ENCODE data around the gene PCCA. TPM values are rescaled to one million over a fixed set of nuclear protein-coding genes. Genes with fewer than 3 reads are reported as not detected.

The PCCA gene
- total RNA-seq, 1 donor from 2014 or later: 33.4 TPM

DNA sequence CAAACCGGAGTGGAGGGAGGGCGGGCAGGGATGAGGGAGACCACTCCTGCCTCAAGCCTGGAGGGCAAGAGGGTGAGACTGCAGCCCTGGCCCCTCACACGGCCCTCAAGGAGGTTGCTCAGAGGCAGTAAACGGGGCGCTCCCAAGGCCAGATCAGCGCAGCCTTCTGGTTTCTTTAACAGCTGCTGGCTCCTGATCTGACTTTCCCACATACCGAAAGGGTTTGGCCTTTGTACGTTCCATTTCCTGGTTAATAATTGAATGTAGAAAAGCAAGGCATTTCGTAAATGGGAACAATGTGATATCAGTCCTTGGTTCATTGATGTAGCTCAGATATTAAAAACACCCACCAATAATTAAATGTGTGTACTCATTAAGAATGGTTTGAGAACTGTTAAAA, 428.2 kb downstream of the PCCA start:
- no peak for DNase-seq (ENCODE audit: extremely low spot score in 2 of 2)
- H3K9me3 ChIP-seq: no peaks in the 10 kb centered on the region
- no peak overlapping the region for H3K4me3 ChIP-seq
- H3K27me3 ChIP-seq: no peaks in the 10 kb centered on the region
- H3K27ac ChIP-seq: no peak overlapping the region
- peaks cover 0 to 3% of the 10 kb centered on the region in 2 donors for H3K36me3 ChIP-seq
- TF ChIP-seq POLR2AphosphoS5 (IDR thresholded peaks at IDR 0.05; ENCODE audit: insufficient read depth in 1 of 2, low read depth in 1 of 2) (no peak), POLR2A (IDR thresholded peaks at IDR 0.05) (no peak)
- TF ChIP-seq, protein P1, sequence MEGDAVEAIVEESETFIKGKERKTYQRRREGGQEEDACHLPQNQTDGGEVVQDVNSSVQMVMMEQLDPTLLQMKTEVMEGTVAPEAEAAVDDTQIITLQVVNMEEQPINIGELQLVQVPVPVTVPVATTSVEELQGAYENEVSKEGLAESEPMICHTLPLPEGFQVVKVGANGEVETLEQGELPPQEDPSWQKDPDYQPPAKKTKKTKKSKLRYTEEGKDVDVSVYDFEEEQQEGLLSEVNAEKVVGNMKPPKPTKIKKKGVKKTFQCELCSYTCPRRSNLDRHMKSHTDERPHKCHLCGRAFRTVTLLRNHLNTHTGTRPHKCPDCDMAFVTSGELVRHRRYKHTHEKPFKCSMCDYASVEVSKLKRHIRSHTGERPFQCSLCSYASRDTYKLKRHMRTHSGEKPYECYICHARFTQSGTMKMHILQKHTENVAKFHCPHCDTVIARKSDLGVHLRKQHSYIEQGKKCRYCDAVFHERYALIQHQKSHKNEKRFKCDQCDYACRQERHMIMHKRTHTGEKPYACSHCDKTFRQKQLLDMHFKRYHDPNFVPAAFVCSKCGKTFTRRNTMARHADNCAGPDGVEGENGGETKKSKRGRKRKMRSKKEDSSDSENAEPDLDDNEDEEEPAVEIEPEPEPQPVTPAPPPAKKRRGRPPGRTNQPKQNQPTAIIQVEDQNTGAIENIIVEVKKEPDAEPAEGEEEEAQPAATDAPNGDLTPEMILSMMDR (IDR thresholded peaks at IDR 0.05): no peak
- intact Hi-C loops (cut with DNase I): loop anchor here (10.0 kb wide), 2 partner anchors 602 to 862 kb away; no protein-coding TSS in a partner anchor
- H3K4me1 ChIP-seq: peaks cover 12% of the 10 kb centered on the region

DNA sequence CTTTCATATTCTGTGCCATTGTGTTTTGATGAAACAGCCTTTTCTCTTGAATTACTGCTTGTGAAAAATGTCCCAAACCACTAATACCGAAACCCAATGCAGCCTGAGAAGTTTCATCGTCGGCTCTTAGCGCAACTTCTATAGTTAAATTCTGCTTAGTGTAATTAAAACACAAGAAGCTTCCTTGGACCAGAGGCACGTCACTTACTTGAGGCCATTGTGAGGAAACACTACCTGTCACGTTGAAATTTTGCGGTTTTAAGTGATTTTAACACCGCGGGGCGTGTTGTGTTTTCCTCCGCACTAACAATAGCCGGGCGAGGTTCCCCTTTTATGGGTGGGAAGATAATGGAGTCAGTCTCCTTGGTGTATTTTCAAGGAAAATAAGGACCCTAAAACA, 428.8 kb downstream of the PCCA start:
- intact Hi-C loops (cut with DNase I): loop anchor here (10.0 kb wide), 2 partner anchors 603 to 863 kb away; no protein-coding TSS in a partner anchor
- H3K27ac ChIP-seq: no peak overlapping the region

DNA sequence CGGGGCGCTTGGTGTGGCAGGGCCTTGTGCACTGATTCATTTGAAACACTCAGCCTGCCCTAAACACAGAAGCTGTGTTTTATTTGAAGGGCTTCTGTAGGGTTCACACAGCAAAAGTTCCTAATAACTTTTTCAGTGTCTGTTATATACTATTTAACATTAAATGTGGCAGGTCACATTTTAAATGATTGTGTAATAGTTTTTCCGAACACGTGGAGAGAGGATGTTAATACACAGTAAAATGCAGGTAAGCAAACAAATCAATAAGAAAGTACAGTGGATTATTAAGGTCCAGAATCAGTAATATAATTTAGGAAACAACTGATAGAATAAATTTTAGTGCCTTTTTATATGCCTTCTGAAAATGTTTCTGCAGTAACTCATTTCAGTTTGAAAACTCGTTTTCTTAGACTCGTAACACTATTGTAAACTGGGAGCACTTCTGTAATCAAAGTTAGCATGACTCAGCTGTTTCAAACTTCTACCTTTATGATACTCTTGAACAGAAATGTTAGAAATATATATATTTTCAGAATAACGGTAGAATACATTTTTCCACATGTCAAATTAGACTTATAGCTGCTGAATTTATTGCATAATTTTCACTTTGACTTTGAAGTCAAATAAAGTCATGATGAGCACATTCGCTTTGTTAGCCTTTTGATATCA, 429.6 kb downstream of the PCCA start:
- H3K9me3 ChIP-seq: no peaks in the 10 kb centered on the region
- no peaks in the 10 kb centered on the region for H3K27me3 ChIP-seq
- TF ChIP-seq POLR2AphosphoS5 (IDR thresholded peaks at IDR 0.05; ENCODE audit: insufficient read depth in 1 of 2, low read depth in 1 of 2): no peak
- TF ChIP-seq POLR2A (IDR thresholded peaks at IDR 0.05): no peak
- TF ChIP-seq, protein P1 (IDR thresholded peaks at IDR 0.05): no peak
- no peak overlapping the region for H3K4me3 ChIP-seq
- no peak overlapping the region for H3K27ac ChIP-seq
- peaks cover 0 to 3% of the 10 kb centered on the region in 2 donors for H3K36me3 ChIP-seq
- peaks cover 11% of the 10 kb centered on the region for H3K4me1 ChIP-seq
- intact Hi-C loops (cut with DNase I): loop anchor here (10.0 kb wide), 2 partner anchors 604 to 864 kb away; no protein-coding TSS in a partner anchor
- DNase-seq (ENCODE audit: extremely low spot score in 2 of 2): no peak

More for the DNA sequence above, 428.8 kb downstream of the PCCA start:
- H3K9me3 ChIP-seq: no peaks in the 10 kb centered on the region
- no peak for DNase-seq (ENCODE audit: extremely low spot score in 2 of 2)
- TF ChIP-seq, protein P1 (IDR thresholded peaks at IDR 0.05): no peak
- TF ChIP-seq POLR2A (IDR thresholded peaks at IDR 0.05) (no peak), POLR2AphosphoS5 (IDR thresholded peaks at IDR 0.05; ENCODE audit: insufficient read depth in 1 of 2, low read depth in 1 of 2) (no peak)
- H3K27me3 ChIP-seq: no peaks in the 10 kb centered on the region
- peaks cover 12% of the 10 kb centered on the region for H3K4me1 ChIP-seq
- peaks cover 0 to 3% of the 10 kb centered on the region in 2 donors for H3K36me3 ChIP-seq
- no peak overlapping the region for H3K4me3 ChIP-seq

DNA sequence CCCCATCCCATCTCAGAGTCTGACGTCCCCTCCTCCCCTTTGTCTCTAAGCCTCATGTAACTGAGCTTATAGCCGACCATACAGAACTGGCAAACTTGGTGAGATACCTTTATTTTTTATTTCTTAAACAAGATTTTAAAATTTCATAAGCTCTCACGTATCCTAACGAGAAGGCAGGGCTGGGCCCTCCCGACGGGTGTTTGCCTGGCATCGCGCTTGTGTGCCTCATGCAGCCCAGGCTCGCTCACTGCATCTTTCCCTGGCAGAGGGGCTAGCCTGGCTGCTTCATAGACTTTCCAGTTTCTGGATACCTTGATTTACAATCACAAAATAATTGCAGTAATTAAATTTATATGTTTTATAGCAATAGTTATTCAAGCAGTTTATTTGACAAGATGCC, 430.7 kb downstream of the PCCA start:
- no peaks in the 10 kb centered on the region for H3K27me3 ChIP-seq
- intact Hi-C loops (cut with DNase I): loop anchor here (10.0 kb wide), 2 partner anchors 605 to 865 kb away; no protein-coding TSS in a partner anchor

More for the DNA sequence above, 430.7 kb downstream of the PCCA start:
- TF ChIP-seq, protein P1 (IDR thresholded peaks at IDR 0.05): no peak
- TF ChIP-seq POLR2A (IDR thresholded peaks at IDR 0.05) (no peak), POLR2AphosphoS5 (IDR thresholded peaks at IDR 0.05; ENCODE audit: insufficient read depth in 1 of 2, low read depth in 1 of 2) (no peak)
- H3K9me3 ChIP-seq: no peaks in the 10 kb centered on the region
- H3K4me3 ChIP-seq: no peak overlapping the region
- peaks cover 0 to 3% of the 10 kb centered on the region in 2 donors for H3K36me3 ChIP-seq
- peaks cover under 1% of the 10 kb centered on the region for H3K4me1 ChIP-seq
- no peak for DNase-seq (ENCODE audit: extremely low spot score in 2 of 2)
- H3K27ac ChIP-seq: no peak overlapping the region

All from vagina (tissue), 2 donors.